ENCODE data around the gene CXorf38. TPM values are rescaled to one million over a fixed set of nuclear protein-coding genes. Genes with fewer than 3 reads are reported as not detected.

Gene CXorf38
- total RNA-seq, 1 donor from 2014 or later, result 17.2 TPM

Other genes starting within 250 kb of the CXorf38 start
- gene ATP6AP2, start 66.6 kb downstream of the CXorf38 start, total RNA-seq, result 62.5 and 79.1 TPM in 2 replicates
- not detected in 2 replicates for gene MPC1L, start 24.1 kb downstream of the CXorf38 start, total RNA-seq
- gene MED14, start 88.0 kb upstream of the CXorf38 start, total RNA-seq, result 46.7 and 49.6 TPM in 2 replicates

All from T-helper 2 cell treated with Interferon-gamma antibody and Interleukin-4, amounts not matched to agents 100 ng/mL and 5 ng/mL, for 36 hours (primary cell).